ENCODE results near the gene ORAI3. TPM values are rescaled to one million over a fixed set of nuclear protein-coding genes. Genes with fewer than 3 reads are reported as not detected.
"Not testable (repeated sequence)": the region's sequence is repeated elsewhere in the genome, so short reads cannot be mapped to it uniquely, and the experiment has no call there.

The ORAI3 gene
- total RNA-seq, 4 donors from 2014 or later = 15.5 to 42.6 (median 33.9) TPM

DNA sequence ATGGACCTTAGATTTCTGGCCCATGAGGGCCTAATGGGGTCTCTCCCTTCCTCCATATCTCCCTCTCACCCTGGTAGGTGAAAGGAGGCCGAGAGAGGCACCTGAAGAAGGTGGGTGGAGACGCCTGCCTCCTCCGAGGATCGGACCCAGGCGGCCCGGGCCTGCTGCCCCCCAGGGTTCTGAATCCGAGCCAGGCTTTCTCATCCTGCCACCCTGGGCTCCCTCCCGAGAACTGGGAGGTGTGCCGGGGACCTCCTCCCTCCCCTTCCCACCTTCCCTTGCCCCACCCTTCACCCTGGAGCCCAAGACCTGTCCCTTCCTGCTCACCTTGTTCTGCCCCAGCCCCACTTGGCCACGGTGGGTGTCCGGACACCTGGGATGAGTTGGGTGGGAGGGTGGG, 20.5 kb upstream of the ORAI3 start:
- no peak for DNase-seq (ENCODE audit: low spot score)
- TF ChIP-seq, protein P1, sequence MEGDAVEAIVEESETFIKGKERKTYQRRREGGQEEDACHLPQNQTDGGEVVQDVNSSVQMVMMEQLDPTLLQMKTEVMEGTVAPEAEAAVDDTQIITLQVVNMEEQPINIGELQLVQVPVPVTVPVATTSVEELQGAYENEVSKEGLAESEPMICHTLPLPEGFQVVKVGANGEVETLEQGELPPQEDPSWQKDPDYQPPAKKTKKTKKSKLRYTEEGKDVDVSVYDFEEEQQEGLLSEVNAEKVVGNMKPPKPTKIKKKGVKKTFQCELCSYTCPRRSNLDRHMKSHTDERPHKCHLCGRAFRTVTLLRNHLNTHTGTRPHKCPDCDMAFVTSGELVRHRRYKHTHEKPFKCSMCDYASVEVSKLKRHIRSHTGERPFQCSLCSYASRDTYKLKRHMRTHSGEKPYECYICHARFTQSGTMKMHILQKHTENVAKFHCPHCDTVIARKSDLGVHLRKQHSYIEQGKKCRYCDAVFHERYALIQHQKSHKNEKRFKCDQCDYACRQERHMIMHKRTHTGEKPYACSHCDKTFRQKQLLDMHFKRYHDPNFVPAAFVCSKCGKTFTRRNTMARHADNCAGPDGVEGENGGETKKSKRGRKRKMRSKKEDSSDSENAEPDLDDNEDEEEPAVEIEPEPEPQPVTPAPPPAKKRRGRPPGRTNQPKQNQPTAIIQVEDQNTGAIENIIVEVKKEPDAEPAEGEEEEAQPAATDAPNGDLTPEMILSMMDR (IDR thresholded peaks at IDR 0.05) = no peak
- ATAC-seq (ENCODE audit: low FRiP score) = no peak

GRCh38 chr16:30929167-30929566, 19.7 kb upstream of the ORAI3 start:
- ATAC-seq (ENCODE audit: low FRiP score) (no peak), DNase-seq (ENCODE audit: low spot score) (no peak)
- TF ChIP-seq, protein P1 (IDR thresholded peaks at IDR 0.05) = no peak

- ATAC-seq (ENCODE audit: low FRiP score) (no peak), DNase-seq (ENCODE audit: low spot score) (no peak)
- TF ChIP-seq, protein P1 (IDR thresholded peaks at IDR 0.05) = no peak
These were observed 18.7 kb upstream of the ORAI3 start for GRCh38 chr16:30930160-30930571.

- no peak for ATAC-seq (ENCODE audit: low FRiP score)
- DNase-seq (ENCODE audit: low spot score) = no peak
- TF ChIP-seq, protein P1 (IDR thresholded peaks at IDR 0.05) = no peak
These were observed 17.7 kb upstream of the ORAI3 start for GRCh38 chr16:30931068-30931650.

- TF ChIP-seq, protein P1 (IDR thresholded peaks at IDR 0.05) = no peak
- no peak for DNase-seq (ENCODE audit: low spot score)
- peak; percentile 41 for ATAC-seq (ENCODE audit: low FRiP score)
These were observed 13.9 kb upstream of the ORAI3 start for GRCh38 chr16:30934827-30935557.

GRCh38 chr16:30937692-30938091, 11.2 kb upstream of the ORAI3 start:
- TF ChIP-seq, protein P1 (IDR thresholded peaks at IDR 0.05) = no peak
- no peak for ATAC-seq (ENCODE audit: low FRiP score)
- DNase-seq (ENCODE audit: low spot score) = no peak

DNA sequence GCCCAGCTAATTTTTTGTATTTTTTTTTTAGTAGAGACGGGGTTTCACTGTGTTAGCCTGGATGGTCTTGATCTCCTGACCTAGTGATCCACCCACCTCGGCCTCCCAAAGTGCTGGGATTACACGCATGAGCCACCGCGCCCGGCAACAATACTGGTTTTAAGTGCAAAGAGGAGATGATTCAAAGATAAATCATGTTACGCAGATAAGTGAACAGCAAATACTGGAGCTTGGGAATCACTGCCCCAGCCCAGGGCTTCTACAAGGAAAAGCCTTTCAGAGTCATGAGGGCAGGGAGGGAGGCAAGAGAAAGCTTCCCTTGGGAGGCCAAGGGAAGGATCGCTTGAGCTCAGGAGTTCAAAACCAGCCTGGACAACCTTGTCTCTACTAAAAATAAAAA, 9.3 kb upstream of the ORAI3 start:
- not testable (repeated sequence) for ATAC-seq (ENCODE audit: low FRiP score); DNase-seq (ENCODE audit: low spot score)
